Activated B cell treated with CpG ODN at 0.5 μM for 24 hours (primary cell): ENCODE results near the gene THSD4. TPM values are rescaled to one million over a fixed set of nuclear protein-coding genes. Genes with fewer than 3 reads are reported as not detected.

Experiments
- ATAC-seq: fragments of 200-7000 bp; cut with Tn5 transposase; one replicate; pipeline ENCODE4 v1.10.0; 2021; ENCODE audit warnings: low read depth, mild to moderate bottlenecking, moderate library complexity
- CTCF ChIA-PET: fragments of 350-600 bp; sonication (Branson Sonifier 250); formaldehyde crosslinking; loops from one replicate; lab custom pipeline; 2021; ENCODE audit warnings: antibody characterized with exemption; lab: Charles Lee
- POLR2A ChIA-PET: fragments of 350-600 bp; sonication (Branson Sonifier 250); formaldehyde crosslinking; loops from one replicate; lab custom pipeline; 2021; ENCODE audit warnings: antibody characterized with exemption; lab: Charles Lee
- DNase-seq: peaks from one replicate; pipeline ENCODE4 v3.0.0; 2022
- H3K27ac Mint-ChIP-seq: one replicate; pipeline ENCODE4 v1.8.0; 2020; ENCODE audit warnings: mixed read lengths
- H3K27me3 Mint-ChIP-seq: one replicate; pipeline ENCODE4 v1.8.0; 2021; ENCODE audit warnings: mixed read lengths
- H3K36me3 Mint-ChIP-seq: one replicate; pipeline ENCODE4 v1.8.0; 2021; ENCODE audit warnings: low read depth, mixed read lengths
- H3K4me1 Mint-ChIP-seq: one replicate; pipeline ENCODE4 v1.8.0; 2021; ENCODE audit warnings: mixed read lengths
- H3K4me3 Mint-ChIP-seq: one replicate; pipeline ENCODE4 v1.8.0; 2020; ENCODE audit warnings: mild to moderate bottlenecking, mixed read lengths
- H3K9me3 Mint-ChIP-seq: one replicate; pipeline ENCODE4 v1.8.0; 2020; ENCODE audit warnings: mixed read lengths
- intact Hi-C: fragments of 100-400 bp; cut with micrococcal nuclease; formaldehyde crosslinking; loops from one replicate; pipeline ENCODE4 v1.15.1; 2024
- total RNA-seq: library from RNA; stranded (reverse); gene quantifications from 2 replicates; pipeline ENCODE4 v1.2.3, GENCODE V29; 2022
- TF ChIP-seq, protein P1 (sequence below): fragments of 200-600 bp; IDR thresholded peaks from one replicate; pipeline ENCODE4 v1.8.0; 2022; ENCODE audit warnings: antibody characterized with exemption, mild to moderate bottlenecking

Gene THSD4
- total RNA-seq, 1 donor from 2014 or later = not detected

DNA sequence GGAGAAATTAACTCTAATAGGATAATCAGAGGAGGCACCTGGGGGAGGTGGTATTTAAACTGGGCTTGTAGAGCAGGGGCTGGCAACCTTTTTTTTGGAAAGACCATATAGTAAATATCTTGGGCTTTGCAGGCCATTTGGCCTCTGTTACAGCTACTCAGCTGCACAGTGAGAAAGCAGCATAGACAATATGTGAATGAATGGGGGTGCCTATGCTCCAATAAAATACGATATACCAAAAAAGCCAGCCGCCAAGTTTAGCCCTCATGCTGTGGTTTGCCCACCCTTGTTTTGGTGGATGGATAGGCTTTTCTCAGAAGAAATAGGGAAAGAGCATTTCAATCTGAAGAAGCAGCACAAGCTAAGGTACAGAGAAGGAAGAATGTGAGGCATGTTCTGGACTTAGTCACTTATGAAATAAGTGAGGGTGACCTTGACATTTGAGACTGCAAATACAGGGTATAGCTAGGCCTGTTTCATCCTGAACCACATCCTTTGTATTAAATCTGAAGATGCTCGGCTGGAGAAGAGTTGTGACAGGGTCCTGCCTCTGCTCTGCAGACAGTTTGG is 564.0 kb downstream of the THSD4 start:
- intact Hi-C loops = no loop called here
- DNase-seq (no peak), ATAC-seq (no peak)
- POLR2A ChIA-PET = no interaction called here
- no peaks in the 10 kb centered on the region for H3K36me3 Mint-ChIP-seq
- H3K4me3 Mint-ChIP-seq = no peak overlapping the region
- no peak overlapping the region for H3K27ac Mint-ChIP-seq
- H3K9me3 Mint-ChIP-seq = no peaks in the 10 kb centered on the region
- TF ChIP-seq, protein P1, sequence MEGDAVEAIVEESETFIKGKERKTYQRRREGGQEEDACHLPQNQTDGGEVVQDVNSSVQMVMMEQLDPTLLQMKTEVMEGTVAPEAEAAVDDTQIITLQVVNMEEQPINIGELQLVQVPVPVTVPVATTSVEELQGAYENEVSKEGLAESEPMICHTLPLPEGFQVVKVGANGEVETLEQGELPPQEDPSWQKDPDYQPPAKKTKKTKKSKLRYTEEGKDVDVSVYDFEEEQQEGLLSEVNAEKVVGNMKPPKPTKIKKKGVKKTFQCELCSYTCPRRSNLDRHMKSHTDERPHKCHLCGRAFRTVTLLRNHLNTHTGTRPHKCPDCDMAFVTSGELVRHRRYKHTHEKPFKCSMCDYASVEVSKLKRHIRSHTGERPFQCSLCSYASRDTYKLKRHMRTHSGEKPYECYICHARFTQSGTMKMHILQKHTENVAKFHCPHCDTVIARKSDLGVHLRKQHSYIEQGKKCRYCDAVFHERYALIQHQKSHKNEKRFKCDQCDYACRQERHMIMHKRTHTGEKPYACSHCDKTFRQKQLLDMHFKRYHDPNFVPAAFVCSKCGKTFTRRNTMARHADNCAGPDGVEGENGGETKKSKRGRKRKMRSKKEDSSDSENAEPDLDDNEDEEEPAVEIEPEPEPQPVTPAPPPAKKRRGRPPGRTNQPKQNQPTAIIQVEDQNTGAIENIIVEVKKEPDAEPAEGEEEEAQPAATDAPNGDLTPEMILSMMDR = no peak
- no peaks in the 10 kb centered on the region for H3K4me1 Mint-ChIP-seq
- peaks cover 6% of the 10 kb centered on the region for H3K27me3 Mint-ChIP-seq
- CTCF ChIA-PET = no interaction called here

DNA sequence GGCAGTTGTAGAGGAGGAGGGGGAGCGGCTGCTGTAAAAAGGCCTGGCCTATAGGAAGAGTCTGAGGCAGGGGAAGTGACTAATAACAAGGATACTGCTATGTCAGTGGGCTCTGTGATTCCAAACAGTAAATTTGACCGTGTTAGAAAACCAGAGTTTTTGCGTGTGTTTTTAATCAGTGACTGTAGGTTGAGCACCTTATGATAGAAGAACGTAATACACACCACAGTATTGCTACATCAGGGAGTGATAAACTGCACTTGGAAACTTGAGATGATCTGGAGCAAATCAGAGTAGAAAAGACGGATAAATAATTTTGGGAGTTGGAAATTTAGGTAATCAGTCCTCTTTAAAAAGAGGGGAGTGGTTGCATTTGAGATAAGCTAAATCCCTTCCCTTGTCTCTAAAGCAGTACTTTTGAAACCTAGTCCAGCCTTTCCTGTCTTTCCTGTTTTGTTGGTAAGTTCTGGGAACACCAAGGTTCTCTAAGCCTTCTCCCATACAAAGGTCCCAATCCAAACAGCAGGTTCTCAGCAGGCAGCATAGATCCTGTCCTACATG is 564.6 kb downstream of the THSD4 start:
- no peak for ATAC-seq
- H3K27me3 Mint-ChIP-seq = peaks cover 4% of the 10 kb centered on the region
- TF ChIP-seq, protein P1 = no peak
- H3K9me3 Mint-ChIP-seq = no peaks in the 10 kb centered on the region
- H3K4me1 Mint-ChIP-seq = no peaks in the 10 kb centered on the region
- H3K36me3 Mint-ChIP-seq = no peaks in the 10 kb centered on the region
- ChIA-PET POLR2A (no interaction called here), CTCF (no interaction called here)
- no peak for DNase-seq
- no peak overlapping the region for H3K27ac Mint-ChIP-seq
- intact Hi-C loops = no loop called here
- H3K4me3 Mint-ChIP-seq = no peak overlapping the region

DNA sequence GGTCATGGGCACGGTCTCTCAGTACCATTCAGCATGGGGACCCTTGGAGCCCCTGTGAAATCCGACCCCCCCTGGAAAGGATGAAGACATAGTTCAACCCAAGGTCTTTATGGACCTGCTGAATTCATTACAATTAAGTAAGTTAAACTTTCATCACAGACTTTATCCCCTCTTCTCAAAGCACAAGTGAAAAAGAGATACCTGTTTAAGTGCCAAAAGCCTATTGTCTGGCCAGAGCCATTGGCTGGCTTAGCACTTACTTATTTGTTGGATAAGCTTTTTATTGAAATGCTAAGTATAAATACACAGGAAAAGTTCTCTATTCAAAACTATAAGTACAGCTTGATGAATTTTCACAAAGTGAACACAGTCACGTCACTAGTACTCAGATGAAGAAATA is 566.7 kb downstream of the THSD4 start:
- H3K4me1 Mint-ChIP-seq = no peaks in the 10 kb centered on the region
- ChIA-PET CTCF (no interaction called here), POLR2A (no interaction called here)
- H3K27me3 Mint-ChIP-seq = peaks cover 8% of the 10 kb centered on the region
- TF ChIP-seq, protein P1 = no peak
- DNase-seq (no peak), ATAC-seq (no peak)
- intact Hi-C loops = no loop called here
- no peak overlapping the region for H3K27ac Mint-ChIP-seq
- no peaks in the 10 kb centered on the region for H3K36me3 Mint-ChIP-seq
- no peaks in the 10 kb centered on the region for H3K9me3 Mint-ChIP-seq
- no peak overlapping the region for H3K4me3 Mint-ChIP-seq

DNA sequence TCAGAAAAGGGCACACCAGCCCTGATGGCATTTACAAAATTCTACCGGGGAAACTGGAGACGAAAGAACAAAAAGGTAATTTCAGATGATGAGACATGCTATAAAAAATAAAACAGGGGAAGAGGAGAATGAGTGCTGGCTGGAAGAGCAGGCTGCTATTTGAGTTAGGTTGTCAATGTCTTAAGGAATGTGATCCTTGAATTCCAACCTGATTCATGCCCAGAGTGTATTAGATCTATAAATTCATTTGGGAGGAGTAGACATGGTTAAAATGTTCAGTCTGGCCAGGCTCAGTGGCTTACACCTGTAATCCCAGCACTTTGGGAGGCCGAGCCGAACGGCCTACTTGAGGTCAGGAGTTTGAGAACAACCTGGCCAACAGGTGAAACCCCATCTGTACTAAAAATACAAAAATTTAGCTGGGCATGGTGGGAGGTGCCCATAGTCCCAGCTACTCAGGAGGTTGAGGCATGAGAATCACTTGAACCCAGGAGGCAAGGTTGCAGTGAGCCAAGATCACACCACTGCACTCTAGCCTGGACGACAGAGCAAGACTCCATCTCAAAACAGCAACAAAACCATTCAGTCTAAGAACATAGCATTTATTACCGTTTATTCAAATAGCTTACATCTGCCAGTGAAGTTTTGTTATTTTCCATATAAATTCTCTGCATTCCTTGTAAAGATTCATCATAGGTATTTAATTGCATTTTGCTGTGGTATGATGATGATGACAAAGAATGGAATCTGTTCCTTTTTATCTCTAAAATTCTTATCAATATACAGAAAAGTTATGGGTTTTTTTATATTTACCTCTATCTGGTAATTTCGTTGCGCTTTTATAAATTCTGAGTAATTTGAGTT is 568.4 kb downstream of the THSD4 start:
- TF ChIP-seq, protein P1 = no peak
- Mint-ChIP-seq H3K27me3 (peaks cover 6% of the 10 kb centered on the region), H3K9me3 (no peaks in the 10 kb centered on the region), H3K4me3 (no peak overlapping the region), H3K4me1 (no peaks in the 10 kb centered on the region), H3K27ac (no peak overlapping the region), H3K36me3 (no peaks in the 10 kb centered on the region)
- CTCF ChIA-PET = no interaction called here
- ATAC-seq (no peak), DNase-seq (no peak)
- intact Hi-C loops = no loop called here
- POLR2A ChIA-PET = no interaction called here

DNA sequence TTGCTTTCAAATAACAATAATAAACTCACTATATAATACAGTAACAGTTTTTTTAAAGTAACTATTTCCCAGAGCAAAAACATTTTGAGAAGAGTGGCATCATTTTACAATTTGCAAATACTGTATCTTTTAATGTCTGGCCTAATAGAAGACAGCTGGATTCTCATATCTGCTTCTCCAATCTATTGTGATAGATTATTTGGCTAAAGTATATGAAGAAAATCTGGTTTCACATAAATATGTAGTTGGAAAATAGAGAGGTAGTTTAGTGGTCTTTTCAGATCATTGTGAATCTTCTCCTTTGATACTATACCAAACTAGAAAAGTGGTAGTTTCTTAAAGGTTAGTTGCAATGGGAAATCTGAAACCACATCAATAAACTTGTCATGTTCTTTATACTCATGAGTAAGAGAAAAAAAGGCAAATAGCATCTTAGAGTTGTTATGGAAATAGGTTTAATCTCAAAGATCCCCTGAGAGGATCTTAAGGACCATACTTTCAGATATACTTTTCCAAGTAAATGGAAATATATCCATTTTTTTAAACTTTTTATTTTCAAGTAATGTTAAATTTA is 570.2 kb downstream of the THSD4 start:
- CTCF ChIA-PET = no interaction called here

More for the DNA sequence above, 570.2 kb downstream of the THSD4 start:
- H3K27ac Mint-ChIP-seq = no peak overlapping the region
- no peaks in the 10 kb centered on the region for H3K4me1 Mint-ChIP-seq
- POLR2A ChIA-PET = no interaction called here
- intact Hi-C loops = no loop called here
- no peak overlapping the region for H3K4me3 Mint-ChIP-seq
- TF ChIP-seq, protein P1 = no peak
- DNase-seq (no peak), ATAC-seq (no peak)
- peaks cover 10% of the 10 kb centered on the region for H3K27me3 Mint-ChIP-seq
- no peaks in the 10 kb centered on the region for H3K9me3 Mint-ChIP-seq
- no peaks in the 10 kb centered on the region for H3K36me3 Mint-ChIP-seq
